NCI-H345 treated with DMSO at 0.1 percent for 48 hours (cell line): ENCODE results near the gene CDK14.
"Not testable (repeated sequence)": the region's sequence is repeated elsewhere in the genome, so short reads cannot be mapped to it uniquely, and the experiment has no call there.

ENCODE experiments used
- DNase-seq: peaks from one replicate; lab custom pipeline; 2025; ENCODE audit not compliant: unreplicated experiment; lab: John Stamatoyannopoulos, UW

Gene CDK14

DNA sequence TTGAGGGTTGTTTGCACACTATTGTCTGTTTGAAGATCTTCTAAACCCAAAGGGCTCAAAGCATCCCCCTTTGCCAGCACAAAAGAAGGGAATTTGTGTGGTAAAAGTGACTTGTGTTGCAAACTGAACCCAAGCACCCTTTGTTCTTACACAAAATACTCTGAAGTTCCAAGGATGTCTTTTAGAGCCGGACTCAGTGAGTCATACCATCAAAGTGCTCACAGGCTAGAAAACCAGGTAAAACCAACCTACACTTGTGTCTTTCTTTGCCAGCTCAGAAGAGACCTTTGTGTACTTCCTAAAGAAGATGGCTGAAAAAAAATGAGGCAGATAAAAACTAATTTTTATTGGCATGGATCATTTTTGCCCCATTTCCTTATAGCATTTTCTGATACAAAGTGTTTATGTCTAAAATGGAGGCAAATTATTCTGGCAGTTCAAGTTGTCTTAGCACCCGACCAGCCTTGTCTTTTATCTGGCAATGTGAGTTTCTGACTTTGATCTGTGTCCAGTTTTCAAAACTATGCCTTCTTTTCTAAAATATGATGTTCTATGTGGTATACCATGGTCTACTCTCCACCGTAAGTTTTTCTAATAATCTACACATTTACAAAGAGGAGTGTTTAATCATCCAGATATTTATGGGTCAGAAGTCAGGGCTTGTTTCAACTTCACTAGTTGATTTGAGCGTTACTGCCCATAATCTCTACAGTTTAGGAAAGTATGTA is 539.7 kb downstream of the CDK14 start:
- no peak for DNase-seq

DNA sequence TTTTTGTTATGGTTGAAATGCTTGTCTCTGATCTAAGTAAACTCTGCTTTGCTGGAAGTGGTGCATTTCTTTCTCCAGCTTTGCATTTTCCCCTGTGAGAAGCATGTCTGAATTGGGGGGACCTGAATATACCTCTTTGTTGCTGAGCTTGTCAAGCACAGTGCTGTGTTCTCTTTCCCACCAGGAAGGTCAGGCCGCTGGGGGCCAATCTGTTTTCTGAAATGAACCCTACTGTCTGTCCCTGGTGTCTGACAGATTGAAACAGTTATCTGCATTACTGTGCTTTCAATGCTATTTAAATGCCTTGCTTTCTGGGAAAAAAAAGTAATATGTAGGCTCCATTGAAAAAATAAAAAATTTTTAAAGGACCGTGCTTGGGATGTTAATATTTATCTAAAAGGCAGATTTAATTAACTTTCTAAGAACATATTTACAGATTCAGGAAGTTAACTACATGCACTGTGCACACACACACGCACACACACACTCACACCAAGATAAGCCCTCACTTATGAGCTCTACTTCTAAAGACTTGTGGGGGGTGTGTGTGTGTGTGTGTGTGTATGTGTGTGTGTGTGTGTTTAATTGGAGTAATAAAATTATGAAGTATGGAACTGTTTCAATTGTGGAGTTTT is 541.1 kb downstream of the CDK14 start:
- no peak for DNase-seq

DNA sequence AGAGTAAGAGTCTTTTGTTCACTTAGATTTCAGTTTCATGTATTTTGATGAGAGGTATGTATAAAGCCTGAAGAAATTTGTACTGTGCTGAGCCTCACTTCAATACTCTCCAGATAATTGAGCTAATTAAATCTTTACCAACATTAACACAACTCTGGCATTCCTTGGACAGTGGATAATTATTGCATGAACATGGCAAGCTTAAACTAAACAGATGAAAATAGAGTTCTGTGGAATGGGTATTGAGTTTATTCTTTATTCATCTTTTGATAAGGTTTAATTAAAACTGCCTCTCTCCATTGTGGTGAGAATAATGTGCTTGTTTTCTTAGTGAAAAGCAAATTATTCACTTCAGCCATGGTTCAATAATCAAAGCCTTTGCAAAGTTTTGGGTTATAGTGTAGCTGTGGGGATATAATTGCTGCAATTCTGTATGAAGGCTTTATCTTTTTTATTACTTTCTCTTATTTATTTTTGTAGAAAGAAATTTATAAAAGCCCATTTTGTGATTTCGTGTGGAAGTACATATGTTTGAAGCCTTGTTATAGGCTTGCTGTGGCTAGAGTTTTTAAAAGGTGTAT is 541.8 kb downstream of the CDK14 start:
- DNase-seq: no peak

DNA sequence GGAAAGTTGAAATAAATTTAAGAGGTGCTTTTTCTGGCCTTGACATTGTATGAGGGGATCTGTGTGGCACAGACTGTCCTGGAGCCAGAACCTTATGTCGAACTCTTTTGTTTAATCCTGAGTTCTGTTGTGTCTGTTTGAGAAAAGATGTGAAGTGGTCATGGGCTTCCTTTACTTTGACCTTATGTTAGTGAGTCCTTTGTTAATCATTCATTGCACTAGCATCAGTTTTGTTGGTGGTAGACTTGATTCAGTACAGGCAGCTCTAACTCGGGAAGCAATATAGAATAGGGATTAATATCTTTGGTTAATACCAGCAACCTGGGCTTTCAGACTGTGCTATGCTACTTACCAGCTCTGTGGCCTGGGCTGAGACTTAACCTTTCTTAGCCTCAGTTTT is 544.2 kb downstream of the CDK14 start:
- no peak for DNase-seq

DNA sequence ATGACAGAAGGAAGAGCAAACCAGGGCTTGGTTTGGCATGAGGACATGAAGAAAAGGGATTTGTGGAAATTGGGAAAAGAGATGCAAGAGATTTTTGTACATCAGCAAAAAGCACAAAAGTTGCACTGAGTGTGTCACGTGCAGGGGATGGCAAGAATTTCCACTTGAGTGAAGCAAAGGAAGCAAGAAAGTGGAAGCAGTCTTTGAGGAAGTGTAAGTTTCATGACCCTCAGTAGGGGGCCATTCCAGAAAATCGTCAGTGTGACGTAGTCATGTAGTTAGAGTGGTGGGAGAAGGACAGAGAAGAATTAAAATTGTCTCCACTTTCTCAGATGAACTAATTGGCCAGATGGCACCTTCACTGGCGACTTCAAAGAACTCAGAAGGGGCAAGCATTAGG is 544.9 kb downstream of the CDK14 start:
- DNase-seq: no peak

DNA sequence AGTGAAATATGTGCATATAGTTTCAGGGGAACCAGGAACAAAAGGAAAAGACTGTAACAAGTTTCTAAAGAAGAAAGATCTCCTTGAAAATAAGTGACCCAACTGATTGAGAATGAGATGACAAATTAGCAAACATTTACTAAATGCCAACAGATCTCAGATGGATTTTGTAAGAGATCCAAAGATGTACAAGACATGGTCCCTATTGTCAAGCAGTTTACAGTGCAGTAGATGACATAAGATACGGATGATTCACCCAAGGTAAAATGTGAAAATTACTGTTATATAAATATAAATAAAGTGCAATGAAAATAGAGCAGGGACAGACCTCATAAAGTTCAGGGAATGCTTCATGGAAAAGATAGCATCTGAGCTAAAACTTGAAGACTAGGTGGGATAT is 546.6 kb downstream of the CDK14 start:
- DNase-seq: no peak

DNA sequence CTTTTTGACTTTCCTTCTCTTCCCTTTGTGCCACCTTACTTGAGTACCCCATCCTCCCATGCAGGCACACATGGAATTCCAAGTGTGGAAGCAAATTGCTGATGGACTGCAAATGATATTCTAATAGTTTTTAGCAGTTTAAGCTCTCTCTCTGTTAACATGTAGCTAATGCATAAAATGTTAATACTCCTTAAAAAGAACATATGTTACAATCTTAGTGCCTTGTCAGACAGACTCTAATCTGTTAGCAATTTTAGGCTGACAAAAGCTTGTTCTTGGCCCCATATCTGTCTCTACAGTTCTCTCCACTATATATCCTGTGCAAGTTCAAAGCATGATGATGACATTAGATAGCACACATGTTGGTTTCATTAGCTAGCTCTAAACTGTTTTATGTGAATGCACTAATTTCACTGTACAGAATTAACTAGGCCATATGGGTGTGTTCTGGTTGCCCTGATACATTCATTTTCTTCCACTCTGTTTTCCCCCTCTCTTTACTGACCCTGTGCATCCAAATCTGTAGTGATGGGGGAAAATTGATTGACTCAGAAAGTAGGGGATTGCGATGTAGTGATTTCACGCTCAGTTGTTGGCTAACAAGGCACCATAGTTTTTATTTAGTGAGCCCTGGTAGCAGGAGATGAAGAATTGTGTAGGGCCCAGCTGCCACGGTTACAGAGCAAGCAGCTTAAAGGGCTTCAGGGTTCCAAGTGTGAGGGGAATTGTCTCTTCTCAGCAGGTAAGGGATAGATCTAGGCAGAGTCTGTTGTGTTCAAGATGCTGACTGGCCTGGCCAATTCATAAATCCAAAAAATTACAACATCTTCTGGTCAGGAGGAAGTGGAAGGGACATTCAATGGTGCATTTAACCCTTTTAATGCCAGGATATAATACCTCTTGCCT is 553.5 kb downstream of the CDK14 start:
- DNase-seq: no peak

DNA sequence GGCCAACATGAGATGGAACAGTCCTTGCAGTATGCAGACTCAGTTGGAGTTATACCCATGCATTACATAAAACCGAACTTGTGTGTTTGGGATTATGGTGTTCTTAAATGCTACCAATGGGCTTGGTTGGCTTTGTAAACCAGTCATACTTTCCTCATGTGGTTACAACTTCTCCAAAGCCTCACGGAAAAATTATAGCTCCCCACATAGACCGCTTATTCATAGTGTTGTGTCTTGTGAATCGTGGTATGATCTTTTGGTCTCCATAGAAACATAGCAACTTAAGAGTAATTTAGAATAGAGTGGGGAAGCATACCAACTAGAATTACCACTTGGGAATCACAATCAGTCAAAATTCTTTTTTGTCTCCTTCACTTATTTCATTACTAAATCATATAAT is 555.8 kb downstream of the CDK14 start:
- DNase-seq: no peak

DNA sequence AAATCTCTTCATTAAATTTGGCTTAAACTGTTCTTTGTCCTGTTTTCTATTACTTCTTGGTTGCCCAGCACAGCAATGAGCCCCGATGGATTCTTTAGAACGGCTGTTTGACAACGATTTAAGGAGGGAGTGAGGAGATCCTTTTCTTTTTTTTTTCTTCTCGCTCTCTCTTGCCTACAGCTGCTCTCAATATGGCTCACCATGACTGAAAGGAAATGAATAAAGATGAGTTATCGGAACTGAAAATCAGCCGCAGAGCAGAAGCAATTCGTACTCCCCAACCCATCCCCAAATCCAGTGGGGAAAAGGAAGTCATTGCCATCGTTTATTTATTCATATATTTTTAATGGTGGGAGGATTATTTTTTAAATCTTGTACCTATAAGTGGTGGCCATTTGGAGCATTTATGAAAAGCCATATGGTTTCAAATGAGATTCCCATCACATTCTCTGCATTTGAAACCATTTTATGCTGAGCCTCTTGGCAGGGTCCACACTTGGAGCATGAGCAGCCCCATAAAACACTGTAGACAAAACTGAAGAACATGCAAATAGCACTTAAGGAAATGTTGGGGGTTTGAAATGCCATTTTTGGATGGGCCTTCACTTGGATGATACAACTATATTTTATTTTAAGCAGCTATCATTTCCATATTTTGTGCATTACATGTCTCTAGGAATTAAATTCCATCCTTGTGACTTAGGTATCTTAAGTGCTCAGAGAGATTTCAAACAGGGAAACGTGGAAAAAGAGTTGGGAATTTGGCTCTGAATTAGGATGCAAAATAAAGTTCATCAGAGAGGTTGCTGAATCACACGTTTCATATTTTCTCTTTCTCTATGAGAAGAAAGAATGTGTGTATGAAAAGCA is 560.4 kb downstream of the CDK14 start:
- no peak for DNase-seq

DNA sequence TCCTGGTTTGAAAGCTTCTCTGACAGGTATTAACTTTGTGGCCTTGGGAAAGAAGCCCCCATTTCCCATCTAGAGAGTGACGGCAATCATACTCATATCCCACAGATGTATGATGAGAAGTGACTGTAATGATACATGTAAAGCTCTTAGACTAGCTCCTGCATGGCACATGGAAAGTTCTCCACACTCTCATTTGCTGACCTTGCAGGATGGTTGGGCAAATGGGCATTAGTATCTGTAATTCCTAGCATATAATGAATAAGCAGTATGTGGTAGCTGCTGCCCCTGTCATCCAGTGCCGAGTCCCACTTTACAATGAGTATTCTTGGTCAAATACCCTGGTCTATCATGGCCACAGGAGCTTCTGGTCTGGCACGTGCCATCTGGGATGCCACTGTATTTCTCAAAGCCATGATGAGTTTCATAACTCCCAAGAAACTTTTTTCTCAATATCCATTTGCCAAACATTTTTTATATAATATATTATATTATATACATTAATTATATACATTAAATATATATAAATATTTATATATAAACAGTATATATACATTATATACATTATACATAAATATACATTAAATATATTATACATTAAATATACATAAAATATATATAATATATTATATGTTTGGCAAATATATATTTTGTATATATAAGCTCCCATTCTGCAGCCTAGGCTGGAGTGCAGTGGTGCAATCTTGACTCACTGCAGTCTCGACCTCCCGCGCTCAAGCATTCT is 561.6 kb downstream of the CDK14 start:
- DNase-seq: no peak

DNA sequence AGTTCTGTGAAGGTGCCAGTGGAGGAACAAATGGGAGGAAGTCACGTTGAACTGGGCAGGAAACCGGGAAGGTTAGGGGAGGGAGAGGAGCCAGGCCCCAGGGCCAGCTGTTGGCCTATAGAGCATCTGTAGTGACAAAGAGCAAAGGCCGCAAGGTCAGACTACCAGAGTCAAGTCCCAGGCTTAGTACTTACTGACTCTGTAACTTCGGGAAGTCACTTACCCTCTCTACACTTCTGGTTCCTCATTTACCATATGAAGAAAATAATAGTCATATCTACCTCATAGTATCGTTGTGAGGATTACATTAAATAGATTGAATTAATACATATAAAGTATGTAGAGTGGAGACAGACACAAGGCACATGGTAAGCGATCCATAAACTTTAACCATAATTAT is 566.3 kb downstream of the CDK14 start:
- no peak for DNase-seq

DNA sequence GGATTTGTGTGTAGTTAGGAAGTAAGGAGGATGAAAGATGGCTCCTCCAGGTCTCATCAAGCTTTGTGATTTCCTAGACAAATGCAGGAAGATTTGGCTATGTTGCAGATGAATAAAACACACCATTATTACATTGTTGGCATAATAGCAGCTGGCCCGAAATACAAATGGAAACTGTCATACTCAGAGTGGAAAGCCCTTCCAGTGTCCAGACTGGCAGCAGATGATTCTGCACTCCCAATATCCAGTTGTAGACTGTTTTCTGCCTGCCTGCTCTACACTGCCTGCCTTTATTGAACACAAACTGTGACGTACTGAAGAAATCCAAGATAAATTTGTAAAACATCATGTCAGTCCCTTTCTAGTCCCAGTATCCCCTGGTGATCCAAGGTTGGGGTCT is 568.4 kb downstream of the CDK14 start:
- no peak for DNase-seq

DNA sequence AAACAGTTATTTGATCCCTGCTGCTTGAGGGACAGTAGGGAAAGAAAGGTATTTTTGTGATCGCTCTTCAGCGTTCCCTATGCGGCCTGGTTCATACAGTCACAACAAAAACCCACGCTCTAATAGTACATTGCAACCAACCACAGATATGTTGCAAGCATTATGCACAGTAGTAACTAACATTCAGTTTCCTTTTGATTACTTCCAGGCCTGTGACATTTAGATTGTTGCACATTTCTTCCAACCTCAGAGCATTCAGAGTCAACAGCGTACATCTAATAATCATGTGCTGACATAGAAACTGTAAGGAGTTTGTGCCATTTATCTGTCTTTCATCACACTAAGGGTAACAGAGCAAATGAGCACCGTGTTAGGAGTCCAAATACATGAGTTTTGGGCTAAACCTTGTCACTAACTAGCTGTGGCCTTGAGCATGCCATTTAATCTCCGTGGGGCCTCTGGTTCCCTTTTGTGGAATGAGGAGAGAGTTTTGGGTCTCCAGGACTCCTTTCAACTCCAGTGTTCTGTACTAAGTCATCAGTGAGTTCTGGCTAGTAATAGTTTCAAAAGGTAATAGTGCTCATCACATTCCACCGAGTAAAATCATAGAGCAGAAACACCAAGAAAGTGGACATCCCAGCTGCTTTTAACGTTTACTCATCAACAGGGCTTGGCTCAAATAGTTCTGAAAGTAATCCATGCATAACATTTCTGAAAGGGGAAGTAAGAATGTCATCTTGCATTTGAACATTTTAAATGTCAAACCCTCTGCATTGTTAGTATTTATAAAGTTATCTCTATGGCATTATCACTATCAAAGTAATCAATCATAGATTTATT is 569.1 kb downstream of the CDK14 start:
- no peak for DNase-seq

DNA sequence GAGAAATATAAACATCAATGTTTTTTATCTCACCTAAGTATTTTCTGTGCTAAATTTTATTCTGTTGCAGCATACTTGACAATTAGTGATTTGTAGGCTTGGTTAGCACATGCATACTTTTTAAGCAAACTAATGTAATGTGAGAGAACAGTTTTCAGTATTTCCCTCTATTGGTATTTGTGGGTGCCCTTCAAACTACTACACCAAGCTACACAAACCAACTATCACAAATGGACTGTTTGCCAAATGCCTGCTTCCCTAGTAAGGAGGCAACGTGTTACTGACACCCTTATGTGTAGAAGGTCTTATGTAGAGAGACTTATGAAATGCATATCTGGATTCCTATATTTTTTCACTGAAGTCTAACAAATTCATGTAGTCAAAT is 569.7 kb downstream of the CDK14 start:
- no peak for DNase-seq

DNA sequence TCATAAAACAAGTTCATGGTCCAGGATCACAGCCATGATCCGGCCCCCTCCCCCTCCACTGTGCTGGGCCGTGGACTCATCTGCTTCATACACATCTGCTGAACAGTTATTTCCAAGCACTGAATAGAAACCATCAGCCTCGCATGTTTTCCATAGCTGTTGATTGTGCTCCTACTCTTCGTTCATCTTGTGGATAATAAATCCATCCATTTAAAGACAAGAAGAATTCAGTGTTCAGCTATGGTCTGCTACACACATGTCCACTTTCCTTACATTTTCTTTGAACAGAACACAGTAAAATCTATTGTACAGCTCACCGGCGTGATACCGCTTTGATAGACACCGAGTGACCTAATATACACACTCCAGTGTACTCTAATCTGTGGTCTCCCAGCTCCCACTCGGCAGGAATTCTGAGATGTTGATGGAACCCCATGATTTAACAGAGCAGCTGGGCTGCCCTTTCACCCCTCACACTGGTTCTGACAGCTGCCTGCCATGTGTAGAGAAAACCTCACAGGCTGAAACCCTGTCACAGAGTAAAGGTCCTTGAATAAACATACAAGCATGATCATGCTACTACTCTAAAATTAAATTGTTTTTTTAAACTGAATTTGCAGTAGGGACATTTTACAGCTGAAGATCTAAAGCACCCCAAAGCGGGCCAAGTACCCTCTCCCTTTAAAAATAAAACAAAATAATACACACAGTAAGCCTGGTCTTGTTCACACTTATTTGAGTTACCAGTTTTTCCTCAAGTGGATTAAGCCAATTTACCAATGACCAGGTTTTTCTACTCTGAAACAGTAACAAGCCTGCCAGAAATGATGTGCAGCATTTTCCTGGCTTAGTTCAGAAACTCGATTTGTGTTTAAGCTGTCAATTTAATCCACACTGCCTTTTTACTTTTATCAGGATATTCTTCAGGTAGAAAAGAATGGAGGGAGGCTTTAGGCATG is 573.0 kb downstream of the CDK14 start:
- no peak for DNase-seq

DNA sequence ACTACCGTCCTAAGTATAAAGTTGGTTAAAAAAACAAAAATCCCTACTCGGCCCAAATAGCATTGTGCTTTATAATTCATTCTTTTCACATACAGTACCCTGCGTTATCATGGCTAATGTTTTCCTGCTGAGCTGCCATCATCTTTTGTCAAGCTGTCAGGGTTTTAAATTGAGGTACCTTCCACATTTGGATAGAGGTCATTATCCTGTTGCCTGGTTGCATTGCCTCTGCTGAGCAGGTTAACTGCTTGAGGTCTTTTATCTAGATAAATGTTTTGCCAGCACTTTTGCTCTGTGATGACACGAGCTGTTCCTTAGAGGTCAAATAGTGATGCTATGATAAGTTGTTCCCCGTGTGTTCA is 573.7 kb downstream of the CDK14 start:
- DNase-seq: no peak

DNA sequence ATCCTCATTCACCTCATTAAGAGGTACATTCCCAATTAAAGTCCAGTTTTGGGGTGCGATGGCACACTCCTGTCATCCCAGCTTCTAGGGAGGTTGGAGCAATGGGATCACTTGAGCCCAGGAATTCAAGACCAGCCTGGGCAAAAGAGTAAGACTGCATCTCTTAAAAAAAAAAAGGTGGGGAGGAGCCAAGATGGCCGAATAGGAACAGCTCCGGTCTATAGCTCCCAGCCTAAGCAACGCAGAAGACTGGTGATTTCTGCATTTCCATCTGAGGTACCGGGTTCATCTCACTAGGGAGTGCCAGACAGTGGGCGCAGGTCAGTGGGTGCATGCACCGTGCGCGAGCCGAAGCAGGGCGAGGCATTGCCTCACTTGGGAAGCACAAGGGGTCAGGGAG is 577.1 kb downstream of the CDK14 start:
- not testable (repeated sequence) for DNase-seq

DNA sequence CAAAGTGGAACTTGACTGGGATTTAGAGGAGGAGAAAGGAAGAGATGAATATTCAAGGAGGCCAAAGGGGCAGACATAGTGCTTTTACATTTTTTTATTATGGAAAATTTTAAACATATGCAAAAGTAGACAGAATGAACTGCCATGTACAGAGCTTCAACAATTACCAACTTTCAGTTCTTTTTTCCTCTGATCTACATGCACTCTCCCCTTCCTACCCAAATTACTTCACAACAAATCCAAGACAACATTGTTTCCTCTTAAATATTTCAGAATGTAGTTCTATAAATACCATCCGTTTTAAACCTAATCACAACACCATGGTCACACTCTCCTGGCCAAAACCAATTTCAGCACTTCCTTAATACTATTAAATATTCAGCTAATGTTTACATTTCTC is 584.6 kb downstream of the CDK14 start:
- no peak for DNase-seq
